Measurements from ENCODE around the gene SIRPA.

DNA sequence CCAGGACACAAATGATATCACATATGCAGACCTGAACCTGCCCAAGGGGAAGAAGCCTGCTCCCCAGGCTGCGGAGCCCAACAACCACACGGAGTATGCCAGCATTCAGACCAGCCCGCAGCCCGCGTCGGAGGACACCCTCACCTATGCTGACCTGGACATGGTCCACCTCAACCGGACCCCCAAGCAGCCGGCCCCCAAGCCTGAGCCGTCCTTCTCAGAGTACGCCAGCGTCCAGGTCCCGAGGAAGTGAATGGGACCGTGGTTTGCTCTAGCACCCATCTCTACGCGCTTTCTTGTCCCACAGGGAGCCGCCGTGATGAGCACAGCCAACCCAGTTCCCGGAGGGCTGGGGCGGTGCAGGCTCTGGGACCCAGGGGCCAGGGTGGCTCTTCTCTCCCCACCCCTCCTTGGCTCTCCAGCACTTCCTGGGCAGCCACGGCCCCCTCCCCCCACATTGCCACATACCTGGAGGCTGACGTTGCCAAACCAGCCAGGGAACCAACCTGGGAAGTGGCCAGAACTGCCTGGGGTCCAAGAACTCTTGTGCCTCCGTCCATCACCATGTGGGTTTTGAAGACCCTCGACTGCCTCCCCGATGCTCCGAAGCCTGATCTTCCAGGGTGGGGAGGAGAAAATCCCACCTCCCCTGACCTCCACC lies 42.2 kb downstream of the SIRPA start:
- TF ChIP-seq, protein P1, sequence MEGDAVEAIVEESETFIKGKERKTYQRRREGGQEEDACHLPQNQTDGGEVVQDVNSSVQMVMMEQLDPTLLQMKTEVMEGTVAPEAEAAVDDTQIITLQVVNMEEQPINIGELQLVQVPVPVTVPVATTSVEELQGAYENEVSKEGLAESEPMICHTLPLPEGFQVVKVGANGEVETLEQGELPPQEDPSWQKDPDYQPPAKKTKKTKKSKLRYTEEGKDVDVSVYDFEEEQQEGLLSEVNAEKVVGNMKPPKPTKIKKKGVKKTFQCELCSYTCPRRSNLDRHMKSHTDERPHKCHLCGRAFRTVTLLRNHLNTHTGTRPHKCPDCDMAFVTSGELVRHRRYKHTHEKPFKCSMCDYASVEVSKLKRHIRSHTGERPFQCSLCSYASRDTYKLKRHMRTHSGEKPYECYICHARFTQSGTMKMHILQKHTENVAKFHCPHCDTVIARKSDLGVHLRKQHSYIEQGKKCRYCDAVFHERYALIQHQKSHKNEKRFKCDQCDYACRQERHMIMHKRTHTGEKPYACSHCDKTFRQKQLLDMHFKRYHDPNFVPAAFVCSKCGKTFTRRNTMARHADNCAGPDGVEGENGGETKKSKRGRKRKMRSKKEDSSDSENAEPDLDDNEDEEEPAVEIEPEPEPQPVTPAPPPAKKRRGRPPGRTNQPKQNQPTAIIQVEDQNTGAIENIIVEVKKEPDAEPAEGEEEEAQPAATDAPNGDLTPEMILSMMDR (IDR thresholded peaks at IDR 0.05; ENCODE audit: insufficient read depth, low read depth, low read length) = no peak
- TF ChIP-seq EZH2 (IDR thresholded peaks at IDR 0.05; ENCODE audit: insufficient read depth, low read length) = no peak
